HepG2 (cell line): ENCODE results near the gene AKR1C4. TPM values are rescaled to one million over a fixed set of nuclear protein-coding genes. Genes with fewer than 3 reads are reported as not detected.

Experiments
- ATRX ChIP-seq: sonication (generic); formaldehyde crosslinking; IDR thresholded peaks from 2 replicates; pipeline ENCODE4 v1.4.0; 2020; ENCODE audit warnings: missing genetic modification reagents, borderline replicate concordance
- SIX4 ChIP-seq: sonication (generic); formaldehyde crosslinking; IDR thresholded peaks from 2 replicates; pipeline ENCODE4 v1.4.0; 2020; ENCODE audit warnings: missing genetic modification reagents
- TP53 ChIP-seq: sonication (generic); formaldehyde crosslinking; conservative IDR thresholded peaks from 2 replicates; pipeline ENCODE4 v1.4.0; 2020; ENCODE audit warnings: missing genetic modification reagents
- ZNF317 ChIP-seq: sonication (generic); formaldehyde crosslinking; IDR thresholded peaks from 2 replicates; pipeline ENCODE4 v1.5.0; 2020; ENCODE audit warnings: mild to moderate bottlenecking, missing genetic modification reagents
- polyA plus RNA-seq, 8 experiments: library from polyadenylated mRNA; depleted of rRNA in 3 of 8; stranded (reverse) in 7 of 8; unstranded in 1 of 8; fragments of >200 nt; fragmentation: Illumina TruSeq in 4 of 8; extraction: Trizol in 4 of 8; gene quantifications; 2 replicates each; pipeline versions ENCODE4 v1.2.1 to v1.2.3, GENCODE V29; 2011 to 2016; ENCODE audit warnings: low read depth in 4 of 8, missing spikeins in 1 of 8, mixed read lengths in 1 of 8; ENCODE audit not compliant: insufficient read depth in 1 of 8
- total RNA-seq, 5 experiments: library from RNA; depleted of rRNA; stranded (reverse); fragments of >200 nt; fragmentation: Illumina TruSeq; extraction: Trizol; gene quantifications; 2 replicates each; pipeline ENCODE4 v1.2.3, GENCODE V29; 2016; ENCODE audit warnings: low read depth in 1 of 5
- TF ChIP-seq, protein P1 (sequence below): sonication (generic); formaldehyde crosslinking; IDR thresholded peaks from 2 replicates; pipeline ENCODE4 v1.8.0; 2022; ENCODE audit warnings: missing genetic modification reagents, mild to moderate bottlenecking, moderate library complexity, borderline replicate concordance
- TF ChIP-seq, protein P2 (sequence below): sonication (generic); formaldehyde crosslinking; IDR thresholded peaks from 2 replicates; pipeline ENCODE4 v1.4.0; 2020; ENCODE audit warnings: missing genetic modification reagents
- TF ChIP-seq, protein P3 (sequence below): sonication (generic); formaldehyde crosslinking; IDR thresholded peaks from 2 replicates; pipeline ENCODE4 v1.5.0; 2020; ENCODE audit warnings: missing genetic modification reagents
- TF ChIP-seq, protein P4 (sequence below): sonication (generic); formaldehyde crosslinking; IDR thresholded peaks from 2 replicates; pipeline ENCODE4 v1.4.0; 2020; ENCODE audit warnings: missing genetic modification reagents, borderline replicate concordance
- TF ChIP-seq, protein P5 (sequence below): sonication (generic); formaldehyde crosslinking; IDR thresholded peaks from 2 replicates; pipeline ENCODE4 v1.8.1; 2023; ENCODE audit warnings: mild to moderate bottlenecking, missing genetic modification reagents
- TF ChIP-seq, protein P6 (sequence below): sonication (generic); formaldehyde crosslinking; IDR thresholded peaks from 2 replicates; pipeline ENCODE4 v1.4.0; 2020; ENCODE audit warnings: missing genetic modification reagents

The AKR1C4 gene
- total and polyA plus RNA-seq, 2 of the 13 experiments (the other 11 are each of a cell fraction or from before 2014, with no cell fraction given): 0.18 to 1.3 TPM

DNA sequence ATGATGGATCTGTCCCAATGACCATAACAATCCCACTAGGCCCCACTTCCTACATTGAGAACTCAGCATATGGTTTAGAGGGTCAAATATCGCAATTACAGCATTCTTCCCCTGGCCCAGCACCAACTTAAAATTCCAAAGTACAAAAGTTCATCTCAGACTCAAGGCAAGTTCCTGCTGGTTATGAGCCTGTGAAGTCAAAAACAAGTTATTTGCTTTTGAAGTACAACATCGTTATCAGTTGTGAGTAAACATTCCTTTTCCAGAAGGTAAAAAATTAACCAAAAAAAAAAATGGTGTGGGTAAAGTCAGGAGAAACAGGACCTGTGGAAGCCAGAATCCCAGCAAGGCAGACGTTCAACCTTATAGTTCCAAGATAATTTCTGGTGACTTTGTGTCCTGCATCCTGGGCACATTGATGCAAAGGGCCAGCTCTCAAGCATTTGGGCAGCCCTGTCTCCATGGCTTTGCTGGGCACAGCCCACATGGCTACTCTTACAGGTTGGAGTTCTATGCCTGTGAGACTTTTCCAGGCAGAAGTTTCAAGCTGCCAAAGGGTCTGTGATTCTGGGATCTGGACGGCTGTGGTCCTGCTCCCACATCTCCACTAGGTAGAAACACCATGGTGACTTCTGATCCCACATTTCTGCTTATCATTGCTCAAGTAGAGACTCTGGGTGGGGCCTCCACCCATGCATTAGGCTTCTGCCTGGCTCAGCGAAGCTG, 49.2 kb upstream of the AKR1C4 start (continued):
- TF ChIP-seq, protein P1, sequence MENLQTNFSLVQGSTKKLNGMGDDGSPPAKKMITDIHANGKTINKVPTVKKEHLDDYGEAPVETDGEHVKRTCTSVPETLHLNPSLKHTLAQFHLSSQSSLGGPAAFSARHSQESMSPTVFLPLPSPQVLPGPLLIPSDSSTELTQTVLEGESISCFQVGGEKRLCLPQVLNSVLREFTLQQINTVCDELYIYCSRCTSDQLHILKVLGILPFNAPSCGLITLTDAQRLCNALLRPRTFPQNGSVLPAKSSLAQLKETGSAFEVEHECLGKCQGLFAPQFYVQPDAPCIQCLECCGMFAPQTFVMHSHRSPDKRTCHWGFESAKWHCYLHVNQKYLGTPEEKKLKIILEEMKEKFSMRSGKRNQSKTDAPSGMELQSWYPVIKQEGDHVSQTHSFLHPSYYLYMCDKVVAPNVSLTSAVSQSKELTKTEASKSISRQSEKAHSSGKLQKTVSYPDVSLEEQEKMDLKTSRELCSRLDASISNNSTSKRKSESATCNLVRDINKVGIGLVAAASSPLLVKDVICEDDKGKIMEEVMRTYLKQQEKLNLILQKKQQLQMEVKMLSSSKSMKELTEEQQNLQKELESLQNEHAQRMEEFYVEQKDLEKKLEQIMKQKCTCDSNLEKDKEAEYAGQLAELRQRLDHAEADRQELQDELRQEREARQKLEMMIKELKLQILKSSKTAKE: peak; percentile 62; the same call in 1 of the 2 replicates
- TF ChIP-seq, protein P2, sequence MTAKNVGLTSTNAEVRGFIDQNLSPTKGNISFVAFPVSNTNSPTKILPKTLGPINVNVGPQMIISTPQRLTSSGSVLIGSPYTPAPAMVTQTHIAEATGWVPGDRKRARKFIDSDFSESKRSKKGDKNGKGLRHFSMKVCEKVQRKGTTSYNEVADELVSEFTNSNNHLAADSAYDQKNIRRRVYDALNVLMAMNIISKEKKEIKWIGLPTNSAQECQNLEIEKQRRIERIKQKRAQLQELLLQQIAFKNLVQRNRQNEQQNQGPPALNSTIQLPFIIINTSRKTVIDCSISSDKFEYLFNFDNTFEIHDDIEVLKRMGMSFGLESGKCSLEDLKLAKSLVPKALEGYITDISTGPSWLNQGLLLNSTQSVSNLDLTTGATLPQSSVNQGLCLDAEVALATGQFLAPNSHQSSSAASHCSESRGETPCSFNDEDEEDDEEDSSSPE (CRISPR knock-in tag): peak; percentile 46
- TF ChIP-seq ZNF317: peak; percentile 72; the same call in 1 of the 2 replicates
- TF ChIP-seq, protein P3, sequence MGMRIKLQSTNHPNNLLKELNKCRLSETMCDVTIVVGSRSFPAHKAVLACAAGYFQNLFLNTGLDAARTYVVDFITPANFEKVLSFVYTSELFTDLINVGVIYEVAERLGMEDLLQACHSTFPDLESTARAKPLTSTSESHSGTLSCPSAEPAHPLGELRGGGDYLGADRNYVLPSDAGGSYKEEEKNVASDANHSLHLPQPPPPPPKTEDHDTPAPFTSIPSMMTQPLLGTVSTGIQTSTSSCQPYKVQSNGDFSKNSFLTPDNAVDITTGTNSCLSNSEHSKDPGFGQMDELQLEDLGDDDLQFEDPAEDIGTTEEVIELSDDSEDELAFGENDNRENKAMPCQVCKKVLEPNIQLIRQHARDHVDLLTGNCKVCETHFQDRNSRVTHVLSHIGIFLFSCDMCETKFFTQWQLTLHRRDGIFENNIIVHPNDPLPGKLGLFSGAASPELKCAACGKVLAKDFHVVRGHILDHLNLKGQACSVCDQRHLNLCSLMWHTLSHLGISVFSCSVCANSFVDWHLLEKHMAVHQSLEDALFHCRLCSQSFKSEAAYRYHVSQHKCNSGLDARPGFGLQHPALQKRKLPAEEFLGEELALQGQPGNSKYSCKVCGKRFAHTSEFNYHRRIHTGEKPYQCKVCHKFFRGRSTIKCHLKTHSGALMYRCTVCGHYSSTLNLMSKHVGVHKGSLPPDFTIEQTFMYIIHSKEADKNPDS (CRISPR knock-in tag): peak; percentile 69; the same call in 1 of the 2 replicates
- no peak for TF ChIP-seq ATRX (CRISPR knock-in tag)
- TF ChIP-seq, protein P4, sequence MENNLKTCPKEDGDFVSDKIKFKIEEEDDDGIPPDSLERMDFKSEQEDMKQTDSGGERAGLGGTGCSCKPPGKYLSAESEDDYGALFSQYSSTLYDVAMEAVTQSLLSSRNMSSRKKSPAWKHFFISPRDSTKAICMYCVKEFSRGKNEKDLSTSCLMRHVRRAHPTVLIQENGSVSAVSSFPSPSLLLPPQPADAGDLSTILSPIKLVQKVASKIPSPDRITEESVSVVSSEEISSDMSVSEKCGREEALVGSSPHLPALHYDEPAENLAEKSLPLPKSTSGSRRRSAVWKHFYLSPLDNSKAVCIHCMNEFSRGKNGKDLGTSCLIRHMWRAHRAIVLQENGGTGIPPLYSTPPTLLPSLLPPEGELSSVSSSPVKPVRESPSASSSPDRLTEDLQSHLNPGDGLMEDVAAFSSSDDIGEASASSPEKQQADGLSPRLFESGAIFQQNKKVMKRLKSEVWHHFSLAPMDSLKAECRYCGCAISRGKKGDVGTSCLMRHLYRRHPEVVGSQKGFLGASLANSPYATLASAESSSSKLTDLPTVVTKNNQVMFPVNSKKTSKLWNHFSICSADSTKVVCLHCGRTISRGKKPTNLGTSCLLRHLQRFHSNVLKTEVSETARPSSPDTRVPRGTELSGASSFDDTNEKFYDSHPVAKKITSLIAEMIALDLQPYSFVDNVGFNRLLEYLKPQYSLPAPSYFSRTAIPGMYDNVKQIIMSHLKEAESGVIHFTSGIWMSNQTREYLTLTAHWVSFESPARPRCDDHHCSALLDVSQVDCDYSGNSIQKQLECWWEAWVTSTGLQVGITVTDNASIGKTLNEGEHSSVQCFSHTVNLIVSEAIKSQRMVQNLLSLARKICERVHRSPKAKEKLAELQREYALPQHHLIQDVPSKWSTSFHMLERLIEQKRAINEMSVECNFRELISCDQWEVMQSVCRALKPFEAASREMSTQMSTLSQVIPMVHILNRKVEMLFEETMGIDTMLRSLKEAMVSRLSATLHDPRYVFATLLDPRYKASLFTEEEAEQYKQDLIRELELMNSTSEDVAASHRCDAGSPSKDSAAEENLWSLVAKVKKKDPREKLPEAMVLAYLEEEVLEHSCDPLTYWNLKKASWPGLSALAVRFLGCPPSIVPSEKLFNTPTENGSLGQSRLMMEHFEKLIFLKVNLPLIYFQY (CRISPR knock-in tag): peak; percentile 74
- TF ChIP-seq, protein P5, sequence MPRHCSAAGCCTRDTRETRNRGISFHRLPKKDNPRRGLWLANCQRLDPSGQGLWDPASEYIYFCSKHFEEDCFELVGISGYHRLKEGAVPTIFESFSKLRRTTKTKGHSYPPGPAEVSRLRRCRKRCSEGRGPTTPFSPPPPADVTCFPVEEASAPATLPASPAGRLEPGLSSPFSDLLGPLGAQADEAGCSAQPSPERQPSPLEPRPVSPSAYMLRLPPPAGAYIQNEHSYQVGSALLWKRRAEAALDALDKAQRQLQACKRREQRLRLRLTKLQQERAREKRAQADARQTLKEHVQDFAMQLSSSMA: no peak
- peak; percentile 94 for TF ChIP-seq SIX4 (CRISPR knock-in tag)
- TF ChIP-seq TP53 (CRISPR knock-in tag): no peak
- TF ChIP-seq, protein P6, sequence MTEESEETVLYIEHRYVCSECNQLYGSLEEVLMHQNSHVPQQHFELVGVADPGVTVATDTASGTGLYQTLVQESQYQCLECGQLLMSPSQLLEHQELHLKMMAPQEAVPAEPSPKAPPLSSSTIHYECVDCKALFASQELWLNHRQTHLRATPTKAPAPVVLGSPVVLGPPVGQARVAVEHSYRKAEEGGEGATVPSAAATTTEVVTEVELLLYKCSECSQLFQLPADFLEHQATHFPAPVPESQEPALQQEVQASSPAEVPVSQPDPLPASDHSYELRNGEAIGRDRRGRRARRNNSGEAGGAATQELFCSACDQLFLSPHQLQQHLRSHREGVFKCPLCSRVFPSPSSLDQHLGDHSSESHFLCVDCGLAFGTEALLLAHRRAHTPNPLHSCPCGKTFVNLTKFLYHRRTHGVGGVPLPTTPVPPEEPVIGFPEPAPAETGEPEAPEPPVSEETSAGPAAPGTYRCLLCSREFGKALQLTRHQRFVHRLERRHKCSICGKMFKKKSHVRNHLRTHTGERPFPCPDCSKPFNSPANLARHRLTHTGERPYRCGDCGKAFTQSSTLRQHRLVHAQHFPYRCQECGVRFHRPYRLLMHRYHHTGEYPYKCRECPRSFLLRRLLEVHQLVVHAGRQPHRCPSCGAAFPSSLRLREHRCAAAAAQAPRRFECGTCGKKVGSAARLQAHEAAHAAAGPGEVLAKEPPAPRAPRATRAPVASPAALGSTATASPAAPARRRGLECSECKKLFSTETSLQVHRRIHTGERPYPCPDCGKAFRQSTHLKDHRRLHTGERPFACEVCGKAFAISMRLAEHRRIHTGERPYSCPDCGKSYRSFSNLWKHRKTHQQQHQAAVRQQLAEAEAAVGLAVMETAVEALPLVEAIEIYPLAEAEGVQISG (CRISPR knock-in tag): peak; percentile 64
